HL-60/S4 (cell line): ENCODE results near the gene ABCF3.

Experiments
- in situ Hi-C: fragments of 300-500 bp; cut with MboI; formaldehyde crosslinking; loops from 2 replicates; pipeline ENCODE4 v1.14.3; 2022; ENCODE audit warnings: low sequenced_read_pairs

Gene ABCF3

GRCh38 chr3:184185461-184186183 is 377 bp upstream of the ABCF3 start:
- in situ Hi-C loops: no loop called here

DNA sequence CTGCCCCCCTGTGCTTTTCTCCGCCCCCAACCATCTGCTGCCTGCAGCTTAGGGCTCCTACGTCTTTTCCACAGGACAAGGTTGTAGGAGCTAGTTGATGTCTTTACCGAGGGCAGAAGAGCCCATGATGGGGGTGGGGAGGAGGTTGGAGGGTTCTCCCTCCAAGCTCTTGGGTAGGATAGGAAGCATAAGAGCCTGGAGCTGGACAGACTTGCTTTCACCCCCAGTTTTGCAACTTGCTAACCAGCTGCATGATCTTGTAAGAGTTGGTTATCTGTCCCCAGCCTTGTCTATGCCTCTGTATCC is 856 bp downstream of the ABCF3 start:
- in situ Hi-C loops: no loop called here

GRCh38 chr3:184188080-184188479 is 2.1 kb downstream of the ABCF3 start:
- in situ Hi-C loops: no loop called here

DNA sequence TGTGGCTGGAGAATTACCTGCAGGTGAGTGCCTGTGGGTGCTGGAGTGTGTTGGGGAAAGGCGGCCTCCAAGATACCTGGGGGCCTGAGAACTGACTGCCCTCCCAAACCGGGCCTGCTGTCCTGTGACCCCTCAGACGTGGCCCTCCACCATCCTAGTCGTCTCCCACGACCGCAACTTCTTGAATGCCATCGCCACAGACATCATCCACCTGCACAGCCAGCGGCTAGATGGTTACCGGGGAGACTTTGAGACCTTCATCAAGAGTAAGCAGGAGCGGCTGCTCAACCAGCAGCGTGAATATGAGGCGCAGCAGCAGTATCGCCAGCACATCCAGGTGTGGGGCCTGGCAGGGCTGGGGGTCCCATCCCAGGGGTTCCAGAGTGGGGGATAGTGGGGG is 3.4 kb downstream of the ABCF3 start:
- in situ Hi-C loops: no loop called here

- in situ Hi-C loops: no loop called here
These were observed 6.9 kb downstream of the ABCF3 start for GRCh38 chr3:184192889-184193288.

DNA sequence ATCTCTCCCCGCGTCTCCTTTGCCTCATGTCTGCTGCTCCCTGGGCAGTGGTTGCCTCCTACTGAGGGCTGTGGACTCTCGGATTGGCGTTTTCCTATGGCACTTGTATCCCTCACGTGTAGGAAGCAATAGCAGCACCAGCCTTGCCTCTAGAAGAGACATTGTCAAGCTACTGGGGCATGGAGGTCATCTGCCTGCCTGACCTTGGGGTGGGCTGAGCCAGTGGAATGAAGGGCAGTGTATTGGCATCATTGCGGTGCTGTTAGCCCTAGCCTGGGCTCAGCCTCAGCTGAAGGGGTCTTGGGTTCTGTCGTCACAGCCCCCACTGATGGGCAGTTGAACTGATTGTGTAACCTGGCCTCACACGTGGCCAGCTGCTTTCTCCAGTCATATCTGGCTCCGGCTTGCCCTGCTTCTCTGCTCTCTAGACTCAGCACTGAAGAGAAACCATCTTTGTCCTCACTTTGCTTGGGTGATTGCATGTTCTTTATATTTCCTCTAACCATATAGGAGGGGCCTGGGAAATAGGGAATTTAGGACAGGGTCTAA is 8.1 kb downstream of the ABCF3 start:
- in situ Hi-C loops: no loop called here

GRCh38 chr3:184196536-184196935 is 10.5 kb downstream of the ABCF3 start:
- in situ Hi-C loops: no loop called here

DNA sequence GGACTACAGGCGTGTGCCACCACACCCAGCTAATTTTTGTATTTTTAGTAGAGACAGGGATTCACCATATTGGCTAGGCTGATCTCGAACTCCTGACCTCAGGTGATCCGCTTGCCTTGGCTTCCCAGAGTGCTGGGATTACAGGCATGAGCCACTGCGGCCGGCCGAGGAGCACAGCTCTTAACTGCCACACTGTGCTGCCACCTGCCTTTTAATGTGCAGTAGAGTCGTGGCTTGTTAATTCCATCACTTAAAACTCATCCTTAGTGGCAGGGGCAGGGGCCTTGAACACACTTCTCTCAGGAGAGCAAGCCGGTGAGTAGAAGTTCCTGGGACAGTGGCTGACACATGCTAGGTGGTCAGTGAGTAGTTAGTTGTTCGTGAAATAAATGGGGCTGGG is 12.5 kb downstream of the ABCF3 start:
- in situ Hi-C loops: no loop called here

- in situ Hi-C loops: no loop called here
These were observed 14.8 kb downstream of the ABCF3 start for GRCh38 chr3:184200825-184201224.

GRCh38 chr3:184203526-184203925 is 17.5 kb downstream of the ABCF3 start:
- in situ Hi-C loops: no loop called here

- in situ Hi-C loops: no loop called here
These were observed 23.3 kb downstream of the ABCF3 start for GRCh38 chr3:184209146-184209923.

GRCh38 chr3:184211297-184211696 is 25.3 kb downstream of the ABCF3 start:
- in situ Hi-C loops: no loop called here

GRCh38 chr3:184211718-184212117 is 25.7 kb downstream of the ABCF3 start:
- in situ Hi-C loops: no loop called here

- in situ Hi-C loops: no loop called here
These were observed 32.8 kb downstream of the ABCF3 start for GRCh38 chr3:184218814-184219213.

GRCh38 chr3:184222521-184222920 is 36.5 kb downstream of the ABCF3 start:
- in situ Hi-C loops: no loop called here

GRCh38 chr3:184223946-184224345 is 37.9 kb downstream of the ABCF3 start:
- in situ Hi-C loops: no loop called here

DNA sequence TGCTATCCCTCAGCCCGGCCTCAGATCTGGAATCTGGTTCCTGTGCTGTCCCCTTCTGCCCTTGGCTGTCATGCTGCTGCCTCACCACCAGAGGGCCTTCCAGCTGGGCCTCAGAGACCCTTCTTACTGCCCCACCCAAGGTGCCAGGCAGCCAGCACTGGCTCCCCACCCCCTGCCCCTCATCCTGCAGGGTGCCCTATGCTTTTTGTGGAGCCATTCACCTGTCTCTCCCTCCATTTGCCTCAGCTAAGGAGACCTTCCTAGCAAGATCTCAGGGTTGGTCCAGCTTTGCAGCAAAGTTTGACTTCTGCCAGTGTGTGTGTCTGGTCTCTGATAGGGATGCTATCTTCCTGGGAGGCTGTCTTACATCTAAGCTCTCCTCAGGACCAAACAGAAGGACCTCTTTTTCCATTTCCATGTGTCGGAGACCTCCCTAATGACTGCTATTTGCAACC is 41.5 kb downstream of the ABCF3 start:
- in situ Hi-C loops: no loop called here

GRCh38 chr3:184228376-184229137 is 42.6 kb downstream of the ABCF3 start:
- in situ Hi-C loops: no loop called here

DNA sequence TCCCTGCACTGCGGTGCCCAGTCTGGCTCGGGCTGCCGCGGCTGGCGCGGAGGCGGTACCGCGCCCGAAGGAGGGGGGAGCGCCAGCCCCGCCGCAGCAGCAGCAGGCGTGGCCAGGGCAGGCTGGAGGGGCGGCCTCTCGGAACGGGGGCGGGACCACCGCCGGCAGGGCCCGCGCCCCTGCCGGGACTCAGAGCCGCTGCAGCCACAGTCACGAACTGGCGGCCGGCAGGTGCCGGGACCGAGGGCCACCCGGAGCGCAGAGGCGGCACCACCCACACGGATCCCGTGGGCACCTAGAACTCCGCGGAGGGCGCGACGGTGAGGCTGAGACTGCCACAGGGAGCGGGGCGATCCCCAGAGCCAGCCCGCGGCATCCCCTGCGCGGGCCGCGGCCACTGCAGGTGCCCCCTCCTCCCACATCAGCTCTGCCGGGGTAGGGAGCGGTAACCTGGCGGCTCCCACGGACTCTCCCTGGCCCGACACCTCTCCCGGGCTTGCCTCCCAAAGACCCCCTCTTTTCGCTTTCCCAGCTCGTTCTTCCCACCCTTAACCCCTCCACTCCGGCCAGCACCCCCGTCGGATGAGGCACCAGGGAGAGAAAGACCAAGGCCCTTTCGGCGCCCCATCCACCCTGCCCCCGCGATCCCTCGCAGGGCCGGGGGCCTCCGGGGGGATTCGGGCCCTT is 43.5 kb downstream of the ABCF3 start, which contains the start of gene VWA5B2:
VWA5B2 (plus strand) TSS at position 192 of the 687 bp plus-strand sequence. CDS start 944 bp downstream, outside the sequence.
- in situ Hi-C loops: no loop called here

DNA sequence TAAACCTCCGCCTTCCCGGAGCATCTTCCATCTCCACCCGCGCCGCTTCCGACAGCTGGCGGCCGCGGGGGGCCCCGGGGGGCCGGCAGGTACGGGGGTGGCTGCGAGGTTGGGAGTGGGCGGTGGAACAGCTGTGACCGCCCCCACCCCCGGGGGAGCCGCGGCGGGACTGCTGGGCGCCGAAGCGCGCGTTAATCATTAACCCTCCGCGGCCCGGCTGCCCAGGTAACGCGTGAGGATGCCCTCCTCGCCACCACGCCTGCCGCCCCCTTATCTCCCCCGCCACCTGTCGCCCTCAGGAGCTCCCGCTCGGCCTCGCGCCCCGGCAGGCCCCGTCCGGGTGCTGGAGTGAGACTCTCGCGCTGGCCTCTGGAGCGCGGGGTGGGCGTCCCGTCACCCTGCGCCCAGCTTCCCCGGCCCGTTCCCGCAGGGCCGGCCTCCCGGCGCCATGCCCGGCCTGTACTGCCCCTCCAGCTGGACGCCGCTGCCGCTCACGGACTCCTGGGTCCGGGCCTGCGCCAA is 44.1 kb downstream of the ABCF3 start:
- in situ Hi-C loops: no loop called here
